GM12874 (cell line): ENCODE measurements around the gene C2CD2.
A peak's percentile ranks its signal among the peaks of the same experiment; 100 is the strongest.

Experiments used
- CTCF ChIP-seq: IDR thresholded peaks from 2 replicates; pipeline ENCODE4 v1.5.1; 2011; ENCODE audit warnings: low read depth, mild to moderate bottlenecking, control low read depth, low read length, moderate library complexity; ENCODE audit not compliant: insufficient read depth

Gene C2CD2

GRCh38 chr21:41877901-41878830, 75.7 kb downstream of the C2CD2 start:
- TF ChIP-seq CTCF, result 0 out of 2 replicates have a peak, but pooled peaks have one; percentile 5

GRCh38 chr21:41876928-41877652, 76.7 kb downstream of the C2CD2 start:
- peak; percentile 28; the same call in 1 of the 2 replicates for TF ChIP-seq CTCF

- TF ChIP-seq CTCF, result no peak
Observed at GRCh38 chr21:41876396-41876795, 77.4 kb downstream of the C2CD2 start.

- no peak for TF ChIP-seq CTCF
Observed at GRCh38 chr21:41875086-41875485, 78.7 kb downstream of the C2CD2 start.

GRCh38 chr21:41874611-41875010, 79.2 kb downstream of the C2CD2 start:
- no peak for TF ChIP-seq CTCF

- no peak for TF ChIP-seq CTCF
Observed at GRCh38 chr21:41873426-41873825, 80.4 kb downstream of the C2CD2 start.

GRCh38 chr21:41873005-41873404, 80.8 kb downstream of the C2CD2 start:
- no peak for TF ChIP-seq CTCF
